Measurements from ENCODE around the gene FZD8. TPM values are rescaled to one million over a fixed set of nuclear protein-coding genes. Genes with fewer than 3 reads are reported as not detected.

FZD8 gene
- polyA plus RNA-seq, 1 of the 3 experiments (the other 2 are of a cell fraction), result 1.4 TPM

DNA sequence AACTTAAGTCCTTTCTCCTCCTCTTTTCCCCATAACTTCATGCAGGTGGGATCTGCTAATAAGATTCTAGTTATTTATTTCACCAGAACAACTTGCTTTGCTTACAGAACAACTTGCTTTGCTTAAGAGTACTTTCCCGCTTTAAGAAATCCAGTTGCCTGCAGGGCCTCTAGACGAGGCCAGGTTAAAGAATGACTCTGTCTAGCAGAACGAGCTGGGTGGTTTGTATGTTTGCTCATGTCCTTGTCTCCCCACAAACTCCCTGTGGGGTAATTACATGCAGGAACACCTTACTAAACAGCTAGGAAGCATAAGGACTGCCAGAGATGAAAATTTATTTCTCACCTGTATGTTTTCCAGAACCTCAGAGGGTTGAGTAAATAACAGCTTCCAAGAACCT lies 8.8 kb upstream of the FZD8 start:
- Histone ChIP-seq H3K9ac (no peak overlapping the region), H3K9me2 (no peaks in the 10 kb centered on the region), H3K27ac (ENCODE audit: low read depth in 2 of 2, low read length in 1 of 2) (no peak overlapping the region), H3K4me3 (ENCODE audit: low read depth in 2 of 2, low read length in 1 of 2) (no peak overlapping the region), H3K27me3 (ENCODE audit: insufficient read depth) (no peaks in the 10 kb centered on the region; the same call in 1 of the 2 replicates), H3K36me3 (replicated peaks in 1 of 2; ENCODE audit: control insufficient read depth in 1 of 2, insufficient read depth in 2 of 2, low read length in 1 of 2) (no peaks in the 10 kb centered on the region), H2AFZ (ENCODE audit: low read depth) (no peak overlapping the region), H3K79me2 (ENCODE audit: insufficient read depth) (no peaks in the 10 kb centered on the region), H3K4me2 (no peak overlapping the region), H3K4me1 (ENCODE audit: control insufficient read depth in 1 of 2, insufficient read depth in 2 of 2, low read depth in 1 of 2, low read length in 1 of 2) (no peaks in the 10 kb centered on the region), H4K20me1 (ENCODE audit: insufficient read depth) (no peaks in the 10 kb centered on the region), H3F3A (replicated peaks; ENCODE audit: insufficient read depth) (no peaks in the 10 kb centered on the region), H3K9me3 (no peaks in the 10 kb centered on the region)
- POLR2A ChIA-PET, result no interaction called here
- 39% methylated on average over 3 of the region's 3 CpGs for WGBS (ENCODE audit: low lambda C conversion rate)
- CTCF ChIA-PET, result no interaction called here
- no peak for TF ChIP-seq FOSL2 (IDR thresholded peaks at IDR 0.05; ENCODE audit: borderline replicate concordance, low read depth)
- DNase-seq, result no peak

DNA sequence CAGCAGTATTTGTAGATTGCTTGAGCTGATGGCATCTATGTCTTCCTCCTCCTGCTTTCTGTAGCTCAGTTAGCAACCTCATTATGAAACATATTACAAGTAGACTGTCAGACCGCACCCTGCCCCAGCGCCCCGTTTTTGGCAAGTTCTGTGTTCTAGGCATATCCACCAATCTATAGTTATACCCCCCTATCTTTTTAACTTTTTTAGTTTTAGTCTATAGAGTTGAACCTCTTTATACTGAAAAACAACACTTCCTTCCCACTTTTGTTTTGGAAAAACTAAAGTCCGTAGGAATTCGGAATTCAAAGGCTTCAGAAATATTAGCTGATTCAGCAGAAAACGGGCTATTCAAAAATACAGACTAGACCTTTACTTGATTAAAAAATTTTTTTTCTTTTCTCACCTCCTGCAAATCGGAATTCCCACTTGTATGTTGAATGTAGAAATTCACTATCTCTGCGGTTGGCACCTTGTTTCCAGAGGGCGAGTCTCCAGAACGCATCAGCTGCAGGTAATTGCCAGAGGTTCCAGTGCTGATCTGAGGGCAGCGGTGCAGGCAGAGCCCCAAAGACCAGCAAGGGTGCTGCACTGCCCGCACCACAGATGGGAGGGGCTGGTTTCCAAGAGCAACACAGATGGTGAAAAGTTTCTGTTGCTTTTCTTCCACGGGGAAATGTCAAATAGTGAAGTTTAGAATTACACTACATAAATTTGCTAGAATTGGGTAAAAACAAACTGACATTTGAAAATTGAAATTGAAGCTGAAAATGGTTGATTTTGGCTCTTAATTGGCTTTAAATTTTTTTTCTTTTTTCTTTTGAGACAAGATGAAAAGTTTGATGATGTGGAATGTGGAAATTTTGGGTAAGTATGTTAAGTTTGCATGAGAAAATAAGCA lies 2.2 kb upstream of the FZD8 start:
- no peaks in the 10 kb centered on the region; the same call in 1 of the 2 replicates for H3K27me3 ChIP-seq (ENCODE audit: insufficient read depth)
- peaks cover 10% of the 10 kb centered on the region; the same call in 1 of the 2 replicates for H4K20me1 ChIP-seq (ENCODE audit: insufficient read depth)
- ChIA-PET CTCF (interaction anchor here (1.2 kb wide), 1 partner anchor 31 kb away, joined by 3 read pairs; no protein-coding TSS in a partner anchor), POLR2A (no interaction called here)
- peak overlapping the region in 1 of 2 experiments; percentile 88; a peak in 1 of 4 replicates for H3K4me3 ChIP-seq (ENCODE audit: low read depth in 2 of 2, low read length in 1 of 2)
- H2AFZ ChIP-seq (ENCODE audit: low read depth), result no peak overlapping the region
- WGBS (ENCODE audit: low lambda C conversion rate), result 49% methylated on average over 13 of the region's 13 CpGs
- H3K27ac ChIP-seq (ENCODE audit: low read depth in 2 of 2, low read length in 1 of 2), result no peak overlapping the region
- no peaks in the 10 kb centered on the region for H3K9me3 ChIP-seq
- H3K9me2 ChIP-seq, result no peaks in the 10 kb centered on the region
- H3F3A ChIP-seq (replicated peaks; ENCODE audit: insufficient read depth), result peaks cover 10% of the 10 kb centered on the region
- peaks cover 11% of the 10 kb centered on the region; the same call in 1 of the 2 replicates for H3K79me2 ChIP-seq (ENCODE audit: insufficient read depth)
- peak overlapping the region; percentile 98 for H3K4me2 ChIP-seq
- DNase-seq, result no peak
- peaks cover 0 to 25% of the 10 kb centered on the region in 2 experiments; a peak in 1 of 4 replicates for H3K4me1 ChIP-seq (ENCODE audit: control insufficient read depth in 1 of 2, insufficient read depth in 2 of 2, low read depth in 1 of 2, low read length in 1 of 2)
- TF ChIP-seq SIN3A (IDR thresholded peaks at IDR 0.05; ENCODE audit: borderline replicate concordance, low read depth, low read length), result no peak
- TF ChIP-seq, protein P1, sequence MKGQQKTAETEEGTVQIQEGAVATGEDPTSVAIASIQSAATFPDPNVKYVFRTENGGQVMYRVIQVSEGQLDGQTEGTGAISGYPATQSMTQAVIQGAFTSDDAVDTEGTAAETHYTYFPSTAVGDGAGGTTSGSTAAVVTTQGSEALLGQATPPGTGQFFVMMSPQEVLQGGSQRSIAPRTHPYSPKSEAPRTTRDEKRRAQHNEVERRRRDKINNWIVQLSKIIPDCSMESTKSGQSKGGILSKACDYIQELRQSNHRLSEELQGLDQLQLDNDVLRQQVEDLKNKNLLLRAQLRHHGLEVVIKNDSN (IDR thresholded peaks at IDR 0.05; ENCODE audit: borderline replicate concordance, low read depth), result no peak
- no peak for TF ChIP-seq MEF2A (IDR thresholded peaks at IDR 0.05; ENCODE audit: borderline replicate concordance, low read depth)
- TF ChIP-seq EP300 (IDR thresholded peaks at IDR 0.05; ENCODE audit: borderline replicate concordance in 1 of 2, low read depth in 1 of 2, low read length in 1 of 2), result no peak
- TF ChIP-seq RAD21 (IDR thresholded peaks at IDR 0.05; ENCODE audit: low read length), result no peak
- TF ChIP-seq NRF1 (IDR thresholded peaks at IDR 0.05; ENCODE audit: low read depth, low read length), result no peak
- TF ChIP-seq FOXJ3 (CRISPR knock-in tag; IDR thresholded peaks at IDR 0.05), result no peak
- TF ChIP-seq RXRA (IDR thresholded peaks at IDR 0.05; ENCODE audit: borderline replicate concordance, low read depth), result no peak
- no peaks in the 10 kb centered on the region for H3K36me3 ChIP-seq (replicated peaks in 1 of 2; ENCODE audit: control insufficient read depth in 1 of 2, insufficient read depth in 2 of 2, low read length in 1 of 2)
- H3K9ac ChIP-seq, result no peak overlapping the region

Data from SK-N-SH (cell line).